ENCODE measurements around the gene LIMA1. TPM values are rescaled to one million over a fixed set of nuclear protein-coding genes. Genes with fewer than 3 reads are reported as not detected.

LIMA1 gene
- total and polyA plus RNA-seq, 9 of the 15 experiments (the other 6 are each of a cell fraction or from before 2014, with no cell fraction given) = 20.2 to 37.8 (median 27.3) TPM

DNA sequence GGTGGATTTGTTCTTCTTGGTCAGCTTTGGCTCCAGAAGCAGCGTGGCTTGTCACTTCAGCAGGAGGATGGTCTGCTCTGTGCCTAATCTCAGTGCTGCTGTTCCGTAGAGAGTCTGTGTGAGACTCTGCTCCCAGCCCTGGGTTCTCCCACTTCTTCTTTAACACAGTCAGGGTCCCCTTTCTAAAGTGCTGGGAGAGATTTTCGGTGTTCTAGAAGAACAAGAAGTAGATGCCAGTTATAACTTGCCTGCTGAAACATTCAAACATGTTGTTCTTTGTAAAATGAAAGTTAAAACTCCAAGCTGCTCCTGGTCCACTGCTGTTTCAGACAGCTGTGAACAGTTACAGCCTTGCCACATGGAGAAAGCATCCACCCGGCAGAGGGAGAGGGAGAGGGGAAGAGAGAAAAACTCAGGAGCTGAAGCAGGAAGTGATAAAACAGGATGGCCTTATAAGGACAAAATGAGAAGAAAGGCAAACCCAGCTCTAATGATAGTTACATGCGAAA lies 61.0 kb downstream of the LIMA1 start (continued):
- TF ChIP-seq TOE1 (IDR thresholded peaks at IDR 0.05; ENCODE audit: borderline replicate concordance) (no peak), TOE1 (CRISPR knock-in tag; IDR thresholded peaks at IDR 0.05; ENCODE audit: borderline replicate concordance, low read depth) (no peak), TEAD1 (CRISPR knock-in tag; IDR thresholded peaks at IDR 0.05) (no peak), RHOXF2B (CRISPR knock-in tag; conservative IDR thresholded peaks at IDR 0.05) (no peak), TAF1 (IDR thresholded peaks at IDR 0.05; ENCODE audit: control insufficient read depth, extremely low read depth, insufficient read depth, low read length, severe bottlenecking) (no peak), NFATC3 (IDR thresholded peaks at IDR 0.05) (no peak), CTBP1 (IDR thresholded peaks at IDR 0.05; ENCODE audit: borderline replicate concordance) (0 out of 2 replicates have a peak, but pooled peaks have one; percentile 33), TARDBP (IDR thresholded peaks at IDR 0.05) (no peak), ZNF224 (CRISPR knock-in tag; IDR thresholded peaks at IDR 0.05) (no peak), SMARCC2 (IDR thresholded peaks at IDR 0.05; ENCODE audit: low read depth) (0 out of 2 replicates have a peak, but pooled peaks have one; percentile 31), ZNF24 (IDR thresholded peaks at IDR 0.05) (no peak), ZNF41 (CRISPR knock-in tag; conservative IDR thresholded peaks at IDR 0.05) (no peak), XRCC3 (IDR thresholded peaks at IDR 0.05) (no peak), RNF2 (IDR thresholded peaks at IDR 0.05) (peak; percentile 28; the same call in 1 of the 2 replicates), HOMEZ (CRISPR knock-in tag; IDR thresholded peaks at IDR 0.05) (no peak), CBX2 (IDR thresholded peaks at IDR 0.05; ENCODE audit: insufficient read depth, low read length, poor library complexity, severe bottlenecking) (no peak), SMC3 (conservative IDR thresholded peaks at IDR 0.05; ENCODE audit: insufficient read depth, low read depth, low read length) (no peak), EZH2 (IDR thresholded peaks at IDR 0.05; ENCODE audit: borderline replicate concordance, low read depth, low read length) (no peak), CHD2 (IDR thresholded peaks at IDR 0.05; ENCODE audit: low read depth, low read length) (no peak)
- TF ChIP-seq, protein P1, sequence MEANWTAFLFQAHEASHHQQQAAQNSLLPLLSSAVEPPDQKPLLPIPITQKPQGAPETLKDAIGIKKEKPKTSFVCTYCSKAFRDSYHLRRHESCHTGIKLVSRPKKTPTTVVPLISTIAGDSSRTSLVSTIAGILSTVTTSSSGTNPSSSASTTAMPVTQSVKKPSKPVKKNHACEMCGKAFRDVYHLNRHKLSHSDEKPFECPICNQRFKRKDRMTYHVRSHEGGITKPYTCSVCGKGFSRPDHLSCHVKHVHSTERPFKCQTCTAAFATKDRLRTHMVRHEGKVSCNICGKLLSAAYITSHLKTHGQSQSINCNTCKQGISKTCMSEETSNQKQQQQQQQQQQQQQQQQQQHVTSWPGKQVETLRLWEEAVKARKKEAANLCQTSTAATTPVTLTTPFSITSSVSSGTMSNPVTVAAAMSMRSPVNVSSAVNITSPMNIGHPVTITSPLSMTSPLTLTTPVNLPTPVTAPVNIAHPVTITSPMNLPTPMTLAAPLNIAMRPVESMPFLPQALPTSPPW (CRISPR knock-in tag; IDR thresholded peaks at IDR 0.05) = 0 out of 2 replicates have a peak, but pooled peaks have one; percentile 26
- TF ChIP-seq, protein P2, sequence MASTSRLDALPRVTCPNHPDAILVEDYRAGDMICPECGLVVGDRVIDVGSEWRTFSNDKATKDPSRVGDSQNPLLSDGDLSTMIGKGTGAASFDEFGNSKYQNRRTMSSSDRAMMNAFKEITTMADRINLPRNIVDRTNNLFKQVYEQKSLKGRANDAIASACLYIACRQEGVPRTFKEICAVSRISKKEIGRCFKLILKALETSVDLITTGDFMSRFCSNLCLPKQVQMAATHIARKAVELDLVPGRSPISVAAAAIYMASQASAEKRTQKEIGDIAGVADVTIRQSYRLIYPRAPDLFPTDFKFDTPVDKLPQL (IDR thresholded peaks at IDR 0.05; ENCODE audit: extremely low read depth, insufficient read length) = no peak
- TF ChIP-seq, protein P3, sequence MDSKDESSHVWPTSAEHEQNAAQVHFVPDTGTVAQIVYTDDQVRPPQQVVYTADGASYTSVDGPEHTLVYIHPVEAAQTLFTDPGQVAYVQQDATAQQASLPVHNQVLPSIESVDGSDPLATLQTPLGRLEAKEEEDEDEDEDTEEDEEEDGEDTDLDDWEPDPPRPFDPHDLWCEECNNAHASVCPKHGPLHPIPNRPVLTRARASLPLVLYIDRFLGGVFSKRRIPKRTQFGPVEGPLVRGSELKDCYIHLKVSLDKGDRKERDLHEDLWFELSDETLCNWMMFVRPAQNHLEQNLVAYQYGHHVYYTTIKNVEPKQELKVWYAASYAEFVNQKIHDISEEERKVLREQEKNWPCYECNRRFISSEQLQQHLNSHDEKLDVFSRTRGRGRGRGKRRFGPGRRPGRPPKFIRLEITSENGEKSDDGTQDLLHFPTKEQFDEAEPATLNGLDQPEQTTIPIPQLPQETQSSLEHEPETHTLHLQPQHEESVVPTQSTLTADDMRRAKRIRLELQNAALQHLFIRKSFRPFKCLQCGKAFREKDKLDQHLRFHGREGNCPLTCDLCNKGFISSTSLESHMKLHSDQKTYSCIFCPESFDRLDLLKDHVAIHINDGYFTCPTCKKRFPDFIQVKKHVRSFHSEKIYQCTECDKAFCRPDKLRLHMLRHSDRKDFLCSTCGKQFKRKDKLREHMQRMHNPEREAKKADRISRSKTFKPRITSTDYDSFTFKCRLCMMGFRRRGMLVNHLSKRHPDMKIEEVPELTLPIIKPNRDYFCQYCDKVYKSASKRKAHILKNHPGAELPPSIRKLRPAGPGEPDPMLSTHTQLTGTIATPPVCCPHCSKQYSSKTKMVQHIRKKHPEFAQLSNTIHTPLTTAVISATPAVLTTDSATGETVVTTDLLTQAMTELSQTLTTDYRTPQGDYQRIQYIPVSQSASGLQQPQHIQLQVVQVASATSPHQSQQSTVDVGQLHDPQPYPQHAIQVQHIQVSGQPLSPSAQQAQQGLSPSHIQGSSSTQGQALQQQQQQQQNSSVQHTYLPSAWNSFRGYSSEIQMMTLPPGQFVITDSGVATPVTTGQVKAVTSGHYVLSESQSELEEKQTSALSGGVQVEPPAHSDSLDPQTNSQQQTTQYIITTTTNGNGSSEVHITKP (IDR thresholded peaks at IDR 0.05; ENCODE audit: partially characterized antibody) = no peak
